Mucosa of rectum (tissue), 2 donors: ENCODE data around the gene SLC39A7.

Experiments
- H3K27ac ChIP-seq, 2 donors: one replicate each; pipeline ENCODE4 v1.7.0; 2013; ENCODE audit warnings: inconsistent platforms in 2 of 2, low read depth in 2 of 2, low read length in 2 of 2
- H3K27me3 ChIP-seq, 2 donors: one replicate each; pipeline ENCODE4 v1.7.0; 2013; ENCODE audit warnings: low read length in 2 of 2; ENCODE audit not compliant: control insufficient read depth in 2 of 2, insufficient read depth in 2 of 2
- H3K36me3 ChIP-seq, 2 donors: one replicate each; pipeline ENCODE4 v1.7.0; 2013; ENCODE audit warnings: low read length in 2 of 2; ENCODE audit not compliant: control insufficient read depth in 2 of 2, insufficient read depth in 2 of 2
- H3K4me1 ChIP-seq, 2 donors: one replicate each; pipeline ENCODE4 v1.7.0; 2013; ENCODE audit warnings: low read length in 2 of 2, mild to moderate bottlenecking in 1 of 2; ENCODE audit not compliant: control insufficient read depth in 2 of 2, insufficient read depth in 2 of 2
- H3K4me3 ChIP-seq, 2 donors: one replicate each; pipeline ENCODE4 v1.7.0; 2013; ENCODE audit warnings: low read length in 2 of 2
- H3K9ac ChIP-seq, 2 donors: one replicate each; pipeline ENCODE4 v1.7.0; 2013; ENCODE audit warnings: low read length in 2 of 2, low read depth in 1 of 2, mild to moderate bottlenecking in 1 of 2
- H3K9me3 ChIP-seq, 2 donors: one replicate each; pipeline ENCODE4 v1.7.0; 2013; ENCODE audit warnings: low read length in 2 of 2; ENCODE audit not compliant: control insufficient read depth in 2 of 2
- donor health status: healthy.
- donor health status: Normal muscosa, but diverticular disease.

Gene SLC39A7

GRCh38 chr6:33236328-33236727 lies 35.7 kb downstream of the SLC39A7 start:
- H3K9ac ChIP-seq, result no peak overlapping the region
- H3K4me1 ChIP-seq, result no peaks in the 10 kb centered on the region
- no peaks in the 10 kb centered on the region for H3K9me3 ChIP-seq
- H3K27ac ChIP-seq, result no peak overlapping the region
- no peak overlapping the region for H3K4me3 ChIP-seq
- peaks cover 5 to 9% of the 10 kb centered on the region in 2 donors for H3K27me3 ChIP-seq
- H3K36me3 ChIP-seq, result no peaks in the 10 kb centered on the region

GRCh38 chr6:33236852-33237251 lies 36.2 kb downstream of the SLC39A7 start:
- peaks cover 5 to 9% of the 10 kb centered on the region in 2 donors for H3K27me3 ChIP-seq
- H3K4me3 ChIP-seq, result no peak overlapping the region
- H3K27ac ChIP-seq, result no peak overlapping the region
- no peaks in the 10 kb centered on the region for H3K36me3 ChIP-seq
- no peaks in the 10 kb centered on the region for H3K4me1 ChIP-seq
- no peaks in the 10 kb centered on the region for H3K9me3 ChIP-seq
- no peak overlapping the region for H3K9ac ChIP-seq

DNA sequence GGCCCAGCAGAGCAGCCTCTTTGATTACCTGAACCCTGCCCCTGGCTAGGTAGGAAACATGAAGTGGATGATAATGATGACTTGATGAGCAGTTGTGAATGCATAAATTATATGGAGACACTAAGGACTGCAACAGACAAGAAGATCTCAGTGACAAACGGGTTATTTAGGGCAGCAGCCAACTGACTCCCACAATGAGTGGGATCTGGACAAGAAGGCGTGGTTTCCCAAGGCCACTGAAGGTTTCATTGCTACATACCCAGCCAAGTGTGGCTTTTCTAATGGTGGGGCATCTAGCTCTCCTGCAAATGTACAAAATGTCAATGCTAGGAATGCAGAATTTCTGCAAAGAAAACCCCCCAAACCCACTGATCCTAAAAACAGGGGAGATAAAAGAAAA lies 37.1 kb downstream of the SLC39A7 start:
- Histone ChIP-seq H3K9ac (no peak overlapping the region), H3K27ac (no peak overlapping the region), H3K9me3 (no peaks in the 10 kb centered on the region), H3K4me3 (no peak overlapping the region), H3K36me3 (no peaks in the 10 kb centered on the region), H3K4me1 (no peaks in the 10 kb centered on the region), H3K27me3 (peaks cover 8 to 15% of the 10 kb centered on the region in 2 donors)

DNA sequence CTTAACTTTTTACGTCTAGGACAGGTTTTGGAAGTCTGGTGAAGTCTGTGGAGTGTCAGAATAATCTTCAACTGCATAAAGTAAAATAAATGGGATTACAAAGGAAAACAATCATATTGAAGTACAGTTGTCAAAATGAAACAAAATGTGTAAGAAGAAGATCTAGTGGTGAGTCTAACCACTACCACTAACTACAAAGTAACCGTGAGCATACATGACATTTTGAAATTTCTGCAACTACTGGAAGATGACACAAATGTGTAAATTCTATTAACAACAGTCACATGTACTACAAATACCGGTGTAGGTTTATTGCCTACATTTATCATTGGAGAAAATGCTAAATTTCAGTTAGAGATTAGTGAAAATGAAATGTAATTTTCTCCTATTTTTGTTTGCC lies 41.3 kb downstream of the SLC39A7 start:
- no peak overlapping the region for H3K4me3 ChIP-seq
- H3K27me3 ChIP-seq, result peaks cover 5 to 11% of the 10 kb centered on the region in 2 donors
- no peaks in the 10 kb centered on the region for H3K9me3 ChIP-seq
- no peak overlapping the region for H3K9ac ChIP-seq
- H3K36me3 ChIP-seq, result no peaks in the 10 kb centered on the region
- H3K4me1 ChIP-seq, result no peaks in the 10 kb centered on the region
- no peak overlapping the region for H3K27ac ChIP-seq

GRCh38 chr6:33243476-33243875 lies 42.8 kb downstream of the SLC39A7 start:
- no peaks in the 10 kb centered on the region for H3K9me3 ChIP-seq
- peaks cover 2 to 6% of the 10 kb centered on the region in 2 donors for H3K4me1 ChIP-seq
- H3K27ac ChIP-seq, result no peak overlapping the region
- no peaks in the 10 kb centered on the region for H3K36me3 ChIP-seq
- H3K27me3 ChIP-seq, result peaks cover 5 to 11% of the 10 kb centered on the region in 2 donors
- H3K9ac ChIP-seq, result no peak overlapping the region
- no peak overlapping the region for H3K4me3 ChIP-seq

DNA sequence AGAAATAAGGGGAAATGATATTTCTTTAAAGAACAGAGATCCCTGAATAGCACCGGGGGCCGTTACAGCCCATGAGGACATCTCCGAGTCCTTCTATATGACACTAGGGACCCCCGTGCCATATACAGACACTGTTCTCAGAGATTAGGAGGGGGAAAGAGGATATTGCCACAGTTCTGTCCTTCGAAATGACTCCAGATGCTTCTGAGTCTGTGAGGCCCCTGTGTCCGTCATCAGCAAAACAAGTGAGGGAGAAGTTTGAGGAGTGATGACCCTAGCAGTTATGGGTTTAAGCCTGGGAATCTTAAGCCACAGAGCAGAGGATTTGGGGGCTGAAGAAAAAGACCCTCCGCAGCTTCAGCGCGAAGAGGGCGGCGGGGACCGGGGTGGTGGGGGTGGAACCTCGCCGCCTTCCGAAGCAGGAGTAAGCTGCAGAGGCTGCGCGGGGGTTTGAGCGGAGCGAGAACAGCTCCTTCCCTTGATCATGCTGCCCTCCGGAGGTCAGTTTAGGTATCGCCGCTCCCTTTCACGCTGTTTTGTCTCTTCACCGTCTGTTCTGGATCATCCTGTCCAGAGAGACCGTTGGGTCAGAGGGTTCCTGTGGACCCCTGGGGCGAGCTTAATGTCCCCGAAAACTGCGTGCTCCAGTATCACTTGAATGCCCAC lies 47.4 kb downstream of the SLC39A7 start:
- H3K4me3 ChIP-seq, result peak overlapping the region; percentile 73 to 83
- peaks cover 17 to 21% of the 10 kb centered on the region in 2 donors for H3K4me1 ChIP-seq
- H3K9me3 ChIP-seq, result no peaks in the 10 kb centered on the region
- H3K9ac ChIP-seq, result peak overlapping the region; percentile 81 to 85
- peaks cover 0 to 14% of the 10 kb centered on the region in 2 donors for H3K36me3 ChIP-seq
- H3K27me3 ChIP-seq, result no peaks in the 10 kb centered on the region
- H3K27ac ChIP-seq, result peak overlapping the region; percentile 85 to 93

GRCh38 chr6:33248643-33248931 lies 47.9 kb downstream of the SLC39A7 start:
- peaks cover 17 to 21% of the 10 kb centered on the region in 2 donors for H3K4me1 ChIP-seq
- H3K36me3 ChIP-seq, result peaks cover 0 to 14% of the 10 kb centered on the region in 2 donors
- H3K27ac ChIP-seq, result peak overlapping the region; percentile 85 to 93
- H3K4me3 ChIP-seq, result peak overlapping the region; percentile 73 to 83
- no peaks in the 10 kb centered on the region for H3K27me3 ChIP-seq
- H3K9me3 ChIP-seq, result no peaks in the 10 kb centered on the region
- H3K9ac ChIP-seq, result peak overlapping the region; percentile 81 to 85

- Histone ChIP-seq H3K9me3 (no peaks in the 10 kb centered on the region), H3K36me3 (peaks cover 0 to 14% of the 10 kb centered on the region in 2 donors), H3K9ac (peak overlapping the region; percentile 81 to 87), H3K27ac (peak overlapping the region; percentile 85 to 93), H3K27me3 (no peaks in the 10 kb centered on the region), H3K4me3 (peak overlapping the region; percentile 73 to 83), H3K4me1 (peaks cover 17 to 21% of the 10 kb centered on the region in 2 donors)
Measured at GRCh38 chr6:33248932-33249731, 48.5 kb downstream of the SLC39A7 start.

- Histone ChIP-seq H3K36me3 (peaks cover 0 to 14% of the 10 kb centered on the region in 2 donors), H3K9me3 (no peaks in the 10 kb centered on the region), H3K27ac (peak overlapping the region; percentile 85 to 93), H3K4me1 (peaks cover 17 to 21% of the 10 kb centered on the region in 2 donors), H3K27me3 (no peaks in the 10 kb centered on the region), H3K4me3 (peak overlapping the region; percentile 73 to 83), H3K9ac (peak overlapping the region; percentile 74 to 87)
Measured at GRCh38 chr6:33249732-33250630, 49.3 kb downstream of the SLC39A7 start.
